C4-2B (cell line): ENCODE results near the gene ZACN.

Experiments
- H3K27ac ChIP-seq: fragments of 450-650 bp; 2 replicates; pipeline ENCODE4 v1.5.1; 2017
- ZFX ChIP-seq: fragments of 450-650 bp; IDR thresholded peaks from 2 replicates; pipeline ENCODE4 v1.6.1; 2017
- TF ChIP-seq, protein P1 (sequence below): fragments of 450-650 bp; conservative IDR thresholded peaks from 2 replicates; pipeline ENCODE4 v1.5.1; 2017; ENCODE audit warnings: mild to moderate bottlenecking

Gene ZACN

DNA sequence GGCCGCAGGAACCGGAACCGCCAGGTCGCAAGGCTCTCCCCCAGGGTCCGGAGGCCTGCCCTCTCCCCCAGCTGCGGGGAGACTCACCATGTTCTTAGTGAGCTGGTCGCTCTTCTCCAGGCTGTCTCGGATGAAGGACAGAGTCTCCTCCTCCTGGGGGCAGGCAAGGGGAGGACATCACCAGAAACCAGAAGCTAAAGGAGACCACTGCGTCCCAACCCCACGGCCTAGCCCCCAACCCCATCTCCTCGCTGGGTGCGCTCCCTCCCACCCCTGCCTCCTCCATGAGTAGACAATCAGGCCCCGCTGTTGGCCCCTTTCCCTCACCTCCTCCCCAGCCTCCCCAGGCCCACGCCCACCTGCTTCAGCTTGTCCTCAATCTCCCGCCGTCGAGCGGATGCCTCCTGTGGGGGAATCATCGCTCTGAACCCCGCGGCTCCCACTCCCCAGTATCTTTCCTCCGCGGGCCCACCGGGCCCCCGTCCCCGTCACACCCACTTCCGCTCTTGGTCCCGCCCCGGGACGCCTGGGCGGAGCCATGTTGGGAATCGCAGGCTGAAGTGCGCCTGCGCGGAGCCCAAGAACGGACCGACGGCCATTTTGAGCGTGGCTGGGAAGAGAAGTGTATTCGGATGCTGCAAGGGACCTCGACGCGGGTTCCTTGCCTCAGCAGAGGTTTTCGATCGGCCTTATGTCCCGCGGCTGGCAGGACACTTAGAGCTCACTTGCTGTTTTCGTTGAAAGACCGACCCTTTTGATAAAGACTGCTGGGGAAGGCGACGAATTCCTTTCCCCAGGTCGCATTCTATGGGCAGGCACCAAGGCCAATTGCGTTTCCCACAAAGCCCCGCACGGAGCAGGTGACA, 24.5 kb downstream of the ZACN start, which contains the start of gene EXOC7:
TSS of gene EXOC7 (minus strand) at position 514 of the 866 bp plus-strand sequence. CDS start at position 419, 95 bp downstream.
- peak; percentile 64; the same call in 1 of the 2 replicates for TF ChIP-seq ZFX
- TF ChIP-seq, protein P1, sequence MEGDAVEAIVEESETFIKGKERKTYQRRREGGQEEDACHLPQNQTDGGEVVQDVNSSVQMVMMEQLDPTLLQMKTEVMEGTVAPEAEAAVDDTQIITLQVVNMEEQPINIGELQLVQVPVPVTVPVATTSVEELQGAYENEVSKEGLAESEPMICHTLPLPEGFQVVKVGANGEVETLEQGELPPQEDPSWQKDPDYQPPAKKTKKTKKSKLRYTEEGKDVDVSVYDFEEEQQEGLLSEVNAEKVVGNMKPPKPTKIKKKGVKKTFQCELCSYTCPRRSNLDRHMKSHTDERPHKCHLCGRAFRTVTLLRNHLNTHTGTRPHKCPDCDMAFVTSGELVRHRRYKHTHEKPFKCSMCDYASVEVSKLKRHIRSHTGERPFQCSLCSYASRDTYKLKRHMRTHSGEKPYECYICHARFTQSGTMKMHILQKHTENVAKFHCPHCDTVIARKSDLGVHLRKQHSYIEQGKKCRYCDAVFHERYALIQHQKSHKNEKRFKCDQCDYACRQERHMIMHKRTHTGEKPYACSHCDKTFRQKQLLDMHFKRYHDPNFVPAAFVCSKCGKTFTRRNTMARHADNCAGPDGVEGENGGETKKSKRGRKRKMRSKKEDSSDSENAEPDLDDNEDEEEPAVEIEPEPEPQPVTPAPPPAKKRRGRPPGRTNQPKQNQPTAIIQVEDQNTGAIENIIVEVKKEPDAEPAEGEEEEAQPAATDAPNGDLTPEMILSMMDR = no peak
- peak within 1 kb of the TSS; percentile 84 for H3K27ac ChIP-seq

DNA sequence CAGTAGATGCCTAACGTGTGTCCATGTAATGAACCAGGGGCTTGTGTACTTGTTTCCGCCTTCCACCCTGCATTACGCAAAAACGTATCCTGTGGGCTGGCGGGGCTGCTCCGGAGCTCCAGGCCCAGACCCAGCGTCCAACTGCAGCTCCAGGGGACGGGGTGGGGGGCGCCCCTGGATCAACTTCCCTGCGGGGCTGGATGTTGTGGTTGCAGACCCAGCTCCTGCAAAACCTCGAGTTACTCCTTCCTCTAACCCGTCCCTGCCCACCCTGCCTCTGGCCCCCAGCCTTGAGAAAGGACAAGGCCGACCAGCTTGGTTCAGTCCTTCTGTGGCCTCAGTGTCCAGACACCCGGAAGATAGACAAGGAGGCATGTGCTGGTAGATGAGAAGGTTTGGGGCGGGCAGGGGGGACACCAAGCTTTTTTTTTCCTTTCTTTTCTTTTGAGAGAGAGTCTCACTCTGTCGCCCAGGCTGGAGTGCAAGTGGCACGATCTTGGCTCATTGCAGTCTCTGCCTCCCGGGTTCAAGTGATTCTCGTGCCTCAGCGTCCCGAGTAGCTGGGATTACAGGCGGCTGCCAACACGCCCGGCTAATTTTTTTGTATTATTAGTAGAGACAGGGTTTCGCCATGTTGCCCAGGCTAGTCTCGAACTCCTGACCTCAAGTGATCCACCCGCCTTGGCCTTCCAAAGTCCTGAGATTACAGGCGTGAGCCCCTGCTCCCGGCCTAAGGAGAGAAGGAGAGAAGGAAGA, 25.3 kb downstream of the ZACN start:
- TF ChIP-seq, protein P1 = no peak
- TF ChIP-seq ZFX = no peak
- peak overlapping the region; percentile 84 for H3K27ac ChIP-seq

DNA sequence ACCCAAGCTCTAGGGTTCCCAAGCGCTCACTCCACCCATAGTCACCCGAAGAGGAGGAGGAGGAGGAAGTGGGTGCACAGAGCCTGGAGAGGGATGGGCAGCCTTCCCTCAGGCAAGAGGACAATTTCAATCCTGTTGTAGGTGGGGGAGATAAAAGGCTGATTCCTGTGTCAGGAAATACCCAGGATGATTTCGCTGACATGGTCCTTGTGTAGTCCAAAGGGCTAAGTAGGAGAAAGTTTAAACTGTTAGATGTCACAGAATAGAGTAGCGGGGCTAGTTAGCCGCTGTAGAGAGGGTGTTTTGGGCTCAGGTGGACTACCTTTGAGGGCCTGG, 25.9 kb downstream of the ZACN start:
- no peak overlapping the region for H3K27ac ChIP-seq
- TF ChIP-seq ZFX = no peak
- TF ChIP-seq, protein P1 = no peak

DNA sequence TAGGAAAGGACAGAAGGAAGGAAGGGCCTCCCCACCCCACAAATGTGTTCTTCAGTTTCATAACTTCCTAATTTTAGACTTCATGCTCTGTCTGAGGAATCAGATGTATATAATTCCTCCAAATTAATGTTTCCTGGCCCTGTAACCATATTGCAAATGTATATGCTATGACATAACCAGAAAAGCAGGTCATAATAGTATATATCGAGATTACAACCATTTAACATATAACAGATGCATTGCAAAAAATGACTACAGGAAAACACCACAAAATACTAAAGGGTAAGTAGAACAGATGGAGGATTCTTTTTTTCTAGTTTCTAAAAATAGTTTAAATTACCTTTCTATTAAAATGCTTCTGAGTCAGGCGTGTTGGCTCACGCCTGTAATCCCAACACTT, 27.7 kb downstream of the ZACN start:
- H3K27ac ChIP-seq = no peak overlapping the region
- TF ChIP-seq, protein P1 = no peak
- TF ChIP-seq ZFX = no peak

DNA sequence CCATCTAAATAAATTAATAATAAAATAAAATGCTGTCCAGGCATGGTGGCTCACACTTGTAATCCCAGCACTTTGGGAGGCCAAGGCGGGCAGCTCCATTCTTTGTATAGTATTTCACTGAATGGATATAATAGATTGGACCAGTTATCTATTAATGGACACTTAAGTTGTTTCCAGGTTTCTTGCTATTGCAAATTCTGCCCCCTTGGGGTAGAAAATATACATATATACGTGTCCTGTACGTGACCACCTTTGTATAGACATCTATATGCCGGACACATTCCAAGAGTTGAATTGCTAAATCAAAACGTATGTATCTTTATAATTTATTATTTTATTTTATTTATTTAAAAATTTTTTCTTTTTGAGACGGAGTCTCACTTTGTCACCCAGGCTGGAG, 28.5 kb downstream of the ZACN start:
- TF ChIP-seq, protein P1 = no peak; the same call in 1 of the 2 replicates
- no peak for TF ChIP-seq ZFX
- no peak overlapping the region for H3K27ac ChIP-seq

GRCh38 chr17:76111956-76112355, 33.0 kb downstream of the ZACN start:
- TF ChIP-seq, protein P1 = no peak
- TF ChIP-seq ZFX = no peak
- H3K27ac ChIP-seq = no peak overlapping the region

- H3K27ac ChIP-seq = no peak overlapping the region
- no peak for TF ChIP-seq ZFX
- TF ChIP-seq, protein P1 = no peak
Measured at GRCh38 chr17:76115138-76115754, 36.3 kb downstream of the ZACN start.
